ENCODE data around the gene AGER.
A peak's percentile ranks its signal among the peaks of the same experiment; 100 is the strongest.

Gene AGER

DNA sequence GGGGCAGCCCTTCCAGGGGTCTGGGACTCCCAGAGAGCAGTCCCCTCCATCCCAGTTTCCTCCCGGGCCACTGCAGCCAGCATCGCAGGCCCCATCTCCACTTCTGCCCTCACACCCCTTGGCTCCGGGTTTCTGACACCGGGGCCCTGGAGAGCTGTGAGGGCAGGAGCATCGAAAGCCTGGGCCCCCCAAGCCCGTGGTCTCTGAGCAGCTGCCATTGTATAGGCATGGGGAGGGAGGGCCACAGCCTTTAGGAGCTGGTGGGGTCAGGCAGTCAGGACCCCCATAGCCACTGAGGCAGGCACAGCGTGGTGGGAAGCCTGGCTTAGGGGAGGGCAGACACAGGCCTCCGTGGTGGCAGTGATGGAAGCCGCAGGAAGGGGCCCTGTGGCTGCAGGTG is 18.1 kb upstream of the AGER start:
- ChIA-PET CTCF (interaction anchor here (1.6 to 1.9 kb wide), 2 partner anchors 52 to 83 kb away, joined by 7 to 9 read pairs; no protein-coding TSS in a partner anchor), POLR2A (interaction anchor here (1.7 kb wide), 1 partner anchor 12 kb away, joined by 6 read pairs; the partner anchor contains the start of gene PBX2)
- Histone ChIP-seq H3K9me3 (ENCODE audit: control insufficient read depth, insufficient read depth, low read depth, low read length) (no peaks in the 10 kb centered on the region), H3K27ac (ENCODE audit: extremely low read depth, low read depth, low read length) (no peak overlapping the region), H3K36me3 (ENCODE audit: control insufficient read depth in 2 of 2, insufficient read depth in 1 of 2, low read length in 2 of 2) (no peaks in the 10 kb centered on the region), H3K4me1 (ENCODE audit: control insufficient read depth, insufficient read depth, low read length) (peaks cover 6% of the 10 kb centered on the region; the same call in 1 of the 2 replicates), H3K4me3 (ENCODE audit: low read depth, low read length) (no peak overlapping the region)
- TF ChIP-seq ZBTB21 (tag by site-specific recombination; IDR thresholded peaks at IDR 0.05) (no peak), ZNF555 (tag by site-specific recombination; conservative IDR thresholded peaks at IDR 0.05) (no peak), ZNF18 (tag by site-specific recombination; IDR thresholded peaks at IDR 0.05) (no peak), PBX3 (CRISPR knock-in tag; IDR thresholded peaks at IDR 0.05) (0 out of 2 replicates have a peak, but pooled peaks have one; percentile 36), KLF10 (tag by site-specific recombination; IDR thresholded peaks at IDR 0.05) (no peak), ZIC2 (tag by site-specific recombination; IDR thresholded peaks at IDR 0.05) (peak; percentile 12; the same call in 1 of the 2 replicates), ZNF585B (tag by site-specific recombination; IDR thresholded peaks at IDR 0.05) (no peak), ZNF426 (tag by site-specific recombination; IDR thresholded peaks at IDR 0.05) (no peak), ZNF354C (tag by site-specific recombination; IDR thresholded peaks at IDR 0.05; ENCODE audit: borderline replicate concordance, low read depth) (no peak), KLF7 (tag by site-specific recombination; IDR thresholded peaks at IDR 0.05; ENCODE audit: borderline replicate concordance) (no peak), ZNF175 (tag by site-specific recombination; IDR thresholded peaks at IDR 0.05) (no peak)

DNA sequence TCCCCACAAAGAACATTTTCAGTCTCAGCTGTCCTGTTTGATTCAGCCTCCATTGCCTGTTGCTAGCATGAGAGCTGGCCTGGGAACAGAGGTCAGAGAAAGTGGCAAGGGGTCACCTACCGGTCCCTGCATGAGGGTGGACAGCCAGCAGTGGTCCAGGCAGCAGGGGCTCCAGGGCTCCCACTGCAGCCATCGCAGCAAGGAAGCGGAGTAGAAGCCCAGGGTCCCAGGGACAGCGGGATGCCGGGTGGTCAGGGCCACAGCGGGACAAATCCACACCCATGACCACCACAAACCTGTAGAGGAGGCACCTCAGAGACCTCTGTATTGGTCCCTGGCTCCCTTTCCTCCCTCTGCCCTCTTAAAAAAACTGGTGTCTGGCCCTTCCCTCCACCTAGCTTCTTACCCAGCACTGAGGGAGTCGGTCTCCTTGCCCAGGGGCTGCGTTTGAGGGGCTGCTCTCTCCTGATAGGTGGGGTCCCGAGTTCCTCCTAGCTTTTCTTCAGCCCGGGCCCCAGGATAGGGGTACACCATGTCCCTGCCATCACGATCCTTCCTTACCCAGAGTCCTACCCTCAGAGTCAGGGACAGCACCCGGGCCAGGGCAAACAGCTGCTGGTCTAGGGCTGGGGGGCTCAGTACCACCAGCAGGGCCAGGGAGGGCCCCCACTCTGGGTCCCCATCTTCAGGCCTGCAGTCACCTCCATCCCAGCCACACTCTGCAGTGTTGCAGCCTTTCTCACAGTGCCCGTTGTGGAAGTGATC is 16.8 kb upstream of the AGER start:
- CTCF ChIA-PET: no interaction called here
- TF ChIP-seq, protein P1, sequence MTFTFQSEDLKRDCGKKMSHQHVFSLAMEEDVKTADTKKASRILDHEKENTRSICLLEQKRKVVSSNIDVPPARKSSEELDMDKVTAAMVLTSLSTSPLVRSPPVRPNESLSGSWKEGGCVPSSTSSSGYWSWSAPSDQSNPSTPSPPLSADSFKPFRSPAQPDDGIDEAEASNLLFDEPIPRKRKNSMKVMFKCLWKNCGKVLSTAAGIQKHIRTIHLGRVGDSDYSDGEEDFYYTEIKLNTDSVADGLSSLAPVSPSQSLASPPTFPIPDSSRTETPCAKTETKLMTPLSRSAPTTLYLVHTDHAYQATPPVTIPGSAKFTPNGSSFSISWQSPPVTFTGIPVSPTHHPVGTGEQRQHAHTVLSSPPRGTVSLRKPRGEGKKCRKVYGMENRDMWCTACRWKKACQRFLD (tag by site-specific recombination; IDR thresholded peaks at IDR 0.05): no peak
- TF ChIP-seq, protein P2, sequence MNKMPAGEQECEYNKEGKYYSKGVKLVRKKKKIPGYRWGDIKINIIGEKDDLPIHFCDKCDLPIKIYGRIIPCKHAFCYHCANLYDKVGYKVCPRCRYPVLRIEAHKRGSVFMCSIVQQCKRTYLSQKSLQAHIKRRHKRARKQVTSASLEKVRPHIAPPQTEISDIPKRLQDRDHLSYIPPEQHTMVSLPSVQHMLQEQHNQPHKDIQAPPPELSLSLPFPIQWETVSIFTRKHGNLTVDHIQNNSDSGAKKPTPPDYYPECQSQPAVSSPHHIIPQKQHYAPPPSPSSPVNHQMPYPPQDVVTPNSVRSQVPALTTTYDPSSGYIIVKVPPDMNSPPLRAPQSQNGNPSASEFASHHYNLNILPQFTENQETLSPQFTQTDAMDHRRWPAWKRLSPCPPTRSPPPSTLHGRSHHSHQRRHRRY (tag by site-specific recombination; IDR thresholded peaks at IDR 0.05): no peak
- TF ChIP-seq ZNF350 (tag by site-specific recombination; IDR thresholded peaks at IDR 0.05) (no peak), YY2 (tag by site-specific recombination; IDR thresholded peaks at IDR 0.05) (no peak), IKZF3 (tag by site-specific recombination; IDR thresholded peaks at IDR 0.05) (no peak), ZNF366 (tag by site-specific recombination; conservative IDR thresholded peaks at IDR 0.05) (no peak), SCRT1 (tag by site-specific recombination; IDR thresholded peaks at IDR 0.05; ENCODE audit: borderline replicate concordance) (no peak), ZFP69B (tag by site-specific recombination; IDR thresholded peaks at IDR 0.05) (no peak), ZNF211 (tag by site-specific recombination; IDR thresholded peaks at IDR 0.05; ENCODE audit: low read depth) (no peak), ZNF18 (tag by site-specific recombination; IDR thresholded peaks at IDR 0.05) (no peak), ZNF302 (tag by site-specific recombination; IDR thresholded peaks at IDR 0.05; ENCODE audit: low read depth) (no peak), ZNF555 (tag by site-specific recombination; conservative IDR thresholded peaks at IDR 0.05) (no peak), ZNF777 (tag by site-specific recombination; IDR thresholded peaks at IDR 0.05; ENCODE audit: borderline replicate concordance) (no peak), KLF8 (tag by site-specific recombination; IDR thresholded peaks at IDR 0.05) (no peak)
- TF ChIP-seq, protein P3, sequence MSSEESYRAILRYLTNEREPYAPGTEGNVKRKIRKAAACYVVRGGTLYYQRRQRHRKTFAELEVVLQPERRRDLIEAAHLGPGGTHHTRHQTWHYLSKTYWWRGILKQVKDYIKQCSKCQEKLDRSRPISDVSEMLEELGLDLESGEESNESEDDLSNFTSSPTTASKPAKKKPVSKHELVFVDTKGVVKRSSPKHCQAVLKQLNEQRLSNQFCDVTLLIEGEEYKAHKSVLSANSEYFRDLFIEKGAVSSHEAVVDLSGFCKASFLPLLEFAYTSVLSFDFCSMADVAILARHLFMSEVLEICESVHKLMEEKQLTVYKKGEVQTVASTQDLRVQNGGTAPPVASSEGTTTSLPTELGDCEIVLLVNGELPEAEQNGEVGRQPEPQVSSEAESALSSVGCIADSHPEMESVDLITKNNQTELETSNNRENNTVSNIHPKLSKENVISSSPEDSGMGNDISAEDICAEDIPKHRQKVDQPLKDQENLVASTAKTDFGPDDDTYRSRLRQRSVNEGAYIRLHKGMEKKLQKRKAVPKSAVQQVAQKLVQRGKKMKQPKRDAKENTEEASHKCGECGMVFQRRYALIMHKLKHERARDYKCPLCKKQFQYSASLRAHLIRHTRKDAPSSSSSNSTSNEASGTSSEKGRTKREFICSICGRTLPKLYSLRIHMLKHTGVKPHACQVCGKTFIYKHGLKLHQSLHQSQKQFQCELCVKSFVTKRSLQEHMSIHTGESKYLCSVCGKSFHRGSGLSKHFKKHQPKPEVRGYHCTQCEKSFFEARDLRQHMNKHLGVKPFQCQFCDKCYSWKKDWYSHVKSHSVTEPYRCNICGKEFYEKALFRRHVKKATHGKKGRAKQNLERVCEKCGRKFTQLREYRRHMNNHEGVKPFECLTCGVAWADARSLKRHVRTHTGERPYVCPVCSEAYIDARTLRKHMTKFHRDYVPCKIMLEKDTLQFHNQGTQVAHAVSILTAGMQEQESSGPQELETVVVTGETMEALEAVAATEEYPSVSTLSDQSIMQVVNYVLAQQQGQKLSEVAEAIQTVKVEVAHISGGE (tag by site-specific recombination; conservative IDR thresholded peaks at IDR 0.05; ENCODE audit: low read depth): no peak

More for the DNA sequence above, 16.8 kb upstream of the AGER start:
- POLR2A ChIA-PET: no interaction called here
- H3K36me3 ChIP-seq (ENCODE audit: control insufficient read depth in 2 of 2, insufficient read depth in 1 of 2, low read length in 2 of 2): no peaks in the 10 kb centered on the region
- H3K4me1 ChIP-seq (ENCODE audit: control insufficient read depth, insufficient read depth, low read length): peaks cover 6% of the 10 kb centered on the region; the same call in 1 of the 2 replicates
- H3K9me3 ChIP-seq (ENCODE audit: control insufficient read depth, insufficient read depth, low read depth, low read length): no peaks in the 10 kb centered on the region
- no peak overlapping the region for H3K4me3 ChIP-seq (ENCODE audit: low read depth, low read length)
- no peak overlapping the region for H3K27ac ChIP-seq (ENCODE audit: extremely low read depth, low read depth, low read length)
